K562 (cell line): ENCODE data around the gene KCNV2. TPM values are rescaled to one million over a fixed set of nuclear protein-coding genes. Genes with fewer than 3 reads are reported as not detected.

Source experiments
- BCOR ChIP-seq: fragments of 450-650 bp; IDR thresholded peaks from 2 replicates; pipeline ENCODE4 v1.6.1; 2016
- C11orf30 ChIP-seq: fragments of 450-650 bp; IDR thresholded peaks from 2 replicates; pipeline ENCODE4 v1.6.1; 2016; ENCODE audit warnings: low read depth, mild to moderate bottlenecking
- CAMTA2 ChIP-seq: fragments of 250-450 bp; sonication (Bioruptor Pico); conservative IDR thresholded peaks from 2 replicates; pipeline ENCODE4 v1.5.1; 2022
- HDAC2 ChIP-seq: fragments of 450-650 bp; IDR thresholded peaks from 2 replicates; pipeline ENCODE4 v1.6.1; 2016; ENCODE audit warnings: mild to moderate bottlenecking
- MTF1 ChIP-seq: fragments of 250-450 bp; sonication (Bioruptor Pico); IDR thresholded peaks from 2 replicates; pipeline ENCODE4 v1.9.0; 2021; ENCODE audit warnings: moderate library complexity, mild to moderate bottlenecking, inconsistent platforms, borderline replicate concordance
- NFRKB ChIP-seq: fragments of 450-650 bp; IDR thresholded peaks from 2 replicates; pipeline ENCODE4 v1.6.1; 2016; ENCODE audit warnings: low read depth
- NR3C1 ChIP-seq: sonication (generic); formaldehyde crosslinking; IDR thresholded peaks from 2 replicates; pipeline ENCODE4 v1.8.1; 2022; ENCODE audit warnings: missing genetic modification reagents
- PHF21A ChIP-seq: fragments of 450-650 bp; IDR thresholded peaks from 2 replicates; pipeline ENCODE4 v1.6.1; 2017; ENCODE audit warnings: low read depth, borderline replicate concordance
- ZFP1 ChIP-seq: fragments of 450-650 bp; formaldehyde crosslinking; IDR thresholded peaks from 2 replicates; pipeline ENCODE4 v1.4.0; 2020; ENCODE audit warnings: mild to moderate bottlenecking, mixed read lengths
- ZNF224 ChIP-seq: sonication (generic); formaldehyde crosslinking; IDR thresholded peaks from 2 replicates; pipeline ENCODE4 v1.8.0; 2022; ENCODE audit warnings: mild to moderate bottlenecking, missing genetic modification reagents
- ZNF778 ChIP-seq: fragments of 450-650 bp; formaldehyde crosslinking; IDR thresholded peaks from 2 replicates; pipeline ENCODE4 v1.4.0; 2020; ENCODE audit warnings: mild to moderate bottlenecking, moderate library complexity
- polyA plus RNA-seq, 8 experiments: library from polyadenylated mRNA; depleted of rRNA in 4 of 8; stranded (reverse) in 5 of 8; unstranded in 3 of 8; fragments of >200 nt; fragmentation: Nextera tagmentation in 2 of 8; fragmentation: Illumina TruSeq in 1 of 8; extraction: Ambion mirVana in 2 of 8; extraction: Trizol in 1 of 8; gene quantifications; 2 replicates each; pipeline versions ENCODE4 v1.2.1 to v1.2.3, GENCODE V29; 2011 to 2014; ENCODE audit warnings: inconsistent platforms in 1 of 8, missing spikeins in 1 of 8
- total RNA-seq, 7 experiments: library from RNA; depleted of rRNA in 6 of 7; stranded (reverse); fragments of >200 nt in 6 of 7; fragmentation: Illumina TruSeq in 2 of 7; extraction: Trizol in 2 of 7; gene quantifications; 2 replicates each; pipeline versions ENCODE4 v1.2.1 to v1.2.3, GENCODE V29; 2011 to 2021; ENCODE audit warnings: low replicate concordance in 1 of 7
- TF ChIP-seq, protein P1 (sequence below), 2 experiments: fragments of 450-650 bp in 1 of 2; sonication (generic) in 1 of 2; formaldehyde crosslinking in 1 of 2; IDR thresholded peaks in 1 of 2; conservative IDR thresholded peaks in 1 of 2; 2 replicates each; pipeline versions ENCODE4 v1.6.1 to v1.8.1; 2016 to 2023; ENCODE audit warnings: mild to moderate bottlenecking in 2 of 2, moderate library complexity in 2 of 2, inconsistent platforms in 1 of 2, missing genetic modification reagents in 1 of 2
- TF ChIP-seq, protein P2 (sequence below): fragments of 150-350 bp; conservative IDR thresholded peaks from 2 replicates; pipeline ENCODE4 v1.6.1; 2014; ENCODE audit warnings: low read length
- TF ChIP-seq, protein P3 (sequence below), 2 experiments: IDR thresholded peaks in 1 of 2; conservative IDR thresholded peaks in 1 of 2; 2 replicates each; pipeline ENCODE4 v1.6.1; 2016; ENCODE audit warnings: low read depth in 2 of 2, mild to moderate bottlenecking in 1 of 2, missing compliant biosample characterization in 1 of 2, missing genetic modification characterization in 1 of 2, moderate library complexity in 1 of 2
- TF ChIP-seq, protein P4 (sequence below): sonication (generic); IDR thresholded peaks from 2 replicates; pipeline ENCODE4 v1.6.1; 2016
- TF ChIP-seq, protein P5 (sequence below): fragments of 250-450 bp; sonication (Bioruptor Pico); IDR thresholded peaks from 2 replicates; pipeline ENCODE4 v1.6.1; 2021; ENCODE audit warnings: mild to moderate bottlenecking
- TF ChIP-seq, protein P6 (sequence below): fragments of 250-450 bp; sonication (Bioruptor Pico); IDR thresholded peaks from 2 replicates; pipeline ENCODE4 v1.5.0; 2021; ENCODE audit warnings: mild to moderate bottlenecking, borderline replicate concordance

KCNV2 gene
- total and polyA plus RNA-seq, 9 of the 15 experiments (the other 6 are each of a cell fraction or from before 2014, with no cell fraction given): 0.03 TPM; not detected in 8

DNA sequence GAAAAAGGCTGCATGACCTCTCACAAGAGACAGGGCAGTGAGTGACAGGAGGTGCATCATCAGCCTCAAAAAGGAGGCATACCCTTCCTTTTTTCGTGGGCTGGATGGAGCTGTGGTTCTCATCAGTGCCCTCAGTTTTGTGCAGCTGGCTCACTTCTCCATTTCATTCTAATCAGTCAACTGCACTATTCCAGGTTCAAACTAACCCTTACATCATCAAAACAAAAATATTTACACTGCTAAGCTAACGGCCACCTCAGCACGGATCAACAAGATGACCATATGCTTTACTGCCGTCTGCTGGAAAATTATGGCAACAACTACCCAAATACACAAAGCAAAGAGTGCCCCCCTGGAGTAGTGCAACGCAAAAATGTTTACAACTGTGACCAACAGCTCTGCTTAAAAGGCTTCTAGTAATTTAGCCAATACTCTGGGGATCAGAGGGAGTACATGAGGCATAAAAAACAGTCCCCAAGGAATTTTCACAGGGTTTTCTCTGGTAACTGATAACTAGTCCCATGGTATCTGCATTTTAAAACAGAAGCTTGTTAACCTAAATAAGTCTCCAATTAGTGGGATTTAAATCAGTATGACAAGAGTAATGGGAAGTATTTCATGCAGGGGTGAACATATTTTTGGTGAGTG lies 10.8 kb downstream of the KCNV2 start (continued):
- TF ChIP-seq PHF21A (no peak), ZNF778 (CRISPR knock-in tag) (no peak), MTF1 (no peak), NFRKB (no peak), NR3C1 (no peak), C11orf30 (no peak), HDAC2 (no peak), ZNF224 (CRISPR knock-in tag) (no peak), CAMTA2 (no peak), BCOR (no peak), ZFP1 (CRISPR knock-in tag) (no peak)
- TF ChIP-seq, protein P1, sequence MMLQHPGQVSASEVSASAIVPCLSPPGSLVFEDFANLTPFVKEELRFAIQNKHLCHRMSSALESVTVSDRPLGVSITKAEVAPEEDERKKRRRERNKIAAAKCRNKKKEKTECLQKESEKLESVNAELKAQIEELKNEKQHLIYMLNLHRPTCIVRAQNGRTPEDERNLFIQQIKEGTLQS (IDR thresholded peaks at IDR 0.05): peak; percentile 69
- TF ChIP-seq, protein P1 (CRISPR knock-in tag; conservative IDR thresholded peaks at IDR 0.05): no peak
- TF ChIP-seq, protein P2, sequence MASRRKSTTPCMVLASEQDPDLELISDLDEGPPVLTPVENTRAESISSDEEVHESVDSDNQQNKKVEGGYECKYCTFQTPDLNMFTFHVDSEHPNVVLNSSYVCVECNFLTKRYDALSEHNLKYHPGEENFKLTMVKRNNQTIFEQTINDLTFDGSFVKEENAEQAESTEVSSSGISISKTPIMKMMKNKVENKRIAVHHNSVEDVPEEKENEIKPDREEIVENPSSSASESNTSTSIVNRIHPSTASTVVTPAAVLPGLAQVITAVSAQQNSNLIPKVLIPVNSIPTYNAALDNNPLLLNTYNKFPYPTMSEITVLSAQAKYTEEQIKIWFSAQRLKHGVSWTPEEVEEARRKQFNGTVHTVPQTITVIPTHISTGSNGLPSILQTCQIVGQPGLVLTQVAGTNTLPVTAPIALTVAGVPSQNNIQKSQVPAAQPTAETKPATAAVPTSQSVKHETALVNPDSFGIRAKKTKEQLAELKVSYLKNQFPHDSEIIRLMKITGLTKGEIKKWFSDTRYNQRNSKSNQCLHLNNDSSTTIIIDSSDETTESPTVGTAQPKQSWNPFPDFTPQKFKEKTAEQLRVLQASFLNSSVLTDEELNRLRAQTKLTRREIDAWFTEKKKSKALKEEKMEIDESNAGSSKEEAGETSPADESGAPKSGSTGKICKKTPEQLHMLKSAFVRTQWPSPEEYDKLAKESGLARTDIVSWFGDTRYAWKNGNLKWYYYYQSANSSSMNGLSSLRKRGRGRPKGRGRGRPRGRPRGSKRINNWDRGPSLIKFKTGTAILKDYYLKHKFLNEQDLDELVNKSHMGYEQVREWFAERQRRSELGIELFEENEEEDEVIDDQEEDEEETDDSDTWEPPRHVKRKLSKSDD: no peak
- TF ChIP-seq, protein P3, sequence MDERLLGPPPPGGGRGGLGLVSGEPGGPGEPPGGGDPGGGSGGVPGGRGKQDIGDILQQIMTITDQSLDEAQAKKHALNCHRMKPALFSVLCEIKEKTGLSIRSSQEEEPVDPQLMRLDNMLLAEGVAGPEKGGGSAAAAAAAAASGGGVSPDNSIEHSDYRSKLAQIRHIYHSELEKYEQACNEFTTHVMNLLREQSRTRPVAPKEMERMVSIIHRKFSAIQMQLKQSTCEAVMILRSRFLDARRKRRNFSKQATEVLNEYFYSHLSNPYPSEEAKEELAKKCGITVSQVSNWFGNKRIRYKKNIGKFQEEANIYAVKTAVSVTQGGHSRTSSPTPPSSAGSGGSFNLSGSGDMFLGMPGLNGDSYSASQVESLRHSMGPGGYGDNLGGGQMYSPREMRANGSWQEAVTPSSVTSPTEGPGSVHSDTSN (CRISPR knock-in tag; IDR thresholded peaks at IDR 0.05; ENCODE audit: low read depth): no peak
- TF ChIP-seq, protein P3 (tag; conservative IDR thresholded peaks at IDR 0.05; ENCODE audit: low read depth): 0 out of 2 replicates have a peak, but pooled peaks have one; percentile 14
- TF ChIP-seq, protein P4, sequence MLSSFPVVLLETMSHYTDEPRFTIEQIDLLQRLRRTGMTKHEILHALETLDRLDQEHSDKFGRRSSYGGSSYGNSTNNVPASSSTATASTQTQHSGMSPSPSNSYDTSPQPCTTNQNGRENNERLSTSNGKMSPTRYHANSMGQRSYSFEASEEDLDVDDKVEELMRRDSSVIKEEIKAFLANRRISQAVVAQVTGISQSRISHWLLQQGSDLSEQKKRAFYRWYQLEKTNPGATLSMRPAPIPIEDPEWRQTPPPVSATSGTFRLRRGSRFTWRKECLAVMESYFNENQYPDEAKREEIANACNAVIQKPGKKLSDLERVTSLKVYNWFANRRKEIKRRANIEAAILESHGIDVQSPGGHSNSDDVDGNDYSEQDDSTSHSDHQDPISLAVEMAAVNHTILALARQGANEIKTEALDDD: peak; percentile 50
- TF ChIP-seq, protein P5, sequence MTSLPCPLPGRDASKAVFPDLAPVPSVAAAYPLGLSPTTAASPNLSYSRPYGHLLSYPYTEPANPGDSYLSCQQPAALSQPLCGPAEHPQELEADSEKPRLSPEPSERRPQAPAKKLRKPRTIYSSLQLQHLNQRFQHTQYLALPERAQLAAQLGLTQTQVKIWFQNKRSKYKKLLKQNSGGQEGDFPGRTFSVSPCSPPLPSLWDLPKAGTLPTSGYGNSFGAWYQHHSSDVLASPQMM (CRISPR knock-in tag): no peak
- TF ChIP-seq, protein P6, sequence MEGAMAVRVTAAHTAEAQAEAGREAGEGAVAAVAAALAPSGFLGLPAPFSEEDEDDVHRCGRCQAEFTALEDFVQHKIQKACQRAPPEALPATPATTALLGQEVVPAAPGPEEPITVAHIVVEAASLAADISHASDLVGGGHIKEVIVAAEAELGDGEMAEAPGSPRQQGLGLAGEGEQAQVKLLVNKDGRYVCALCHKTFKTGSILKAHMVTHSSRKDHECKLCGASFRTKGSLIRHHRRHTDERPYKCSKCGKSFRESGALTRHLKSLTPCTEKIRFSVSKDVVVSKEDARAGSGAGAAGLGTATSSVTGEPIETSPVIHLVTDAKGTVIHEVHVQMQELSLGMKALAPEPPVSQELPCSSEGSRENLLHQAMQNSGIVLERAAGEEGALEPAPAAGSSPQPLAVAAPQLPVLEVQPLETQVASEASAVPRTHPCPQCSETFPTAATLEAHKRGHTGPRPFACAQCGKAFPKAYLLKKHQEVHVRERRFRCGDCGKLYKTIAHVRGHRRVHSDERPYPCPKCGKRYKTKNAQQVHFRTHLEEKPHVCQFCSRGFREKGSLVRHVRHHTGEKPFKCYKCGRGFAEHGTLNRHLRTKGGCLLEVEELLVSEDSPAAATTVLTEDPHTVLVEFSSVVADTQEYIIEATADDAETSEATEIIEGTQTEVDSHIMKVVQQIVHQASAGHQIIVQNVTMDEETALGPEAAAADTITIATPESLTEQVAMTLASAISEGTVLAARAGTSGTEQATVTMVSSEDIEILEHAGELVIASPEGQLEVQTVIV (CRISPR knock-in tag): no peak
